GM19025 (cell line): Measurements from ENCODE around the gene INPP5J.

Experiments used
- ATAC-seq: cut with Tn5 transposase; IDR thresholded peaks from one replicate; pipeline ENCODE4 v1.9.1; 2021; ENCODE audit warnings: mild to moderate bottlenecking, low read depth, moderate library complexity; ENCODE audit not compliant: unreplicated experiment

The INPP5J gene

GRCh38 chr22:31124811-31125465 lies 2.2 kb downstream of the INPP5J start:
- no peak for ATAC-seq

GRCh38 chr22:31125521-31126117 lies 2.9 kb downstream of the INPP5J start:
- ATAC-seq = no peak

DNA sequence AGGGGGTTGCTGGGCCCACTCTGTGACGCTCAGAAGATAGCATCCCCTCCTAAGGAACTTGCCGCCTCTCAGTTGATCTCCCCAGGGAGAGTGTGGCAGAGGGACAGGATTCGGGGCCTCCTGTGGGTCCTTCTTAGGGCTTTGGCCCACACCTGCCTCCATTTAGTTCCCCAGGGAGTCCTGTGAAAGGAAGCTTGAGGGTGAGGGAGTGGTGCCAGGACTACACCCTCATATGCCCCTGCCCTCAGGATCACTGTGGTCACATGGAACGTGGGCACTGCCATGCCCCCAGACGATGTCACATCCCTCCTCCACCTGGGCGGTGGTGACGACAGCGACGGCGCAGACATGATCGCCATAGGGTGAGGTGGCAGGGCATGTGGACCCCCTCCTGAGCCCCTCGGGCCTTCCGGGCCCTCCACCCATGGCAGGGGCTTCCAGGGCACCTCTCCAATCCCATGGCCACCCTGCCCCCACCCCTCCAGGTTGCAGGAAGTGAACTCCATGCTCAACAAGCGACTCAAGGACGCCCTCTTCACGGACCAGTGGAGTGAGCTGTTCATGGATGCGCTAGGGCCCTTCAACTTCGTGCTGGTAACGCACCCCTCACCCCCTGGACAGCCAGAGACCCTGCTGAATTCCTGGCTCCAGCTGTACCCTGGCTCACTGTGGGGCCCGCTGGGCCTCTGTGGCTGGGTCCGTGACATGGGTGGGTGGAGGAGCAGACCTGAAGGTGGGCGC lies 3.5 kb downstream of the INPP5J start:
- ATAC-seq = no peak

GRCh38 chr22:31126869-31127175 lies 4.1 kb downstream of the INPP5J start:
- ATAC-seq = no peak

GRCh38 chr22:31127181-31127772 lies 4.5 kb downstream of the INPP5J start:
- ATAC-seq = no peak

DNA sequence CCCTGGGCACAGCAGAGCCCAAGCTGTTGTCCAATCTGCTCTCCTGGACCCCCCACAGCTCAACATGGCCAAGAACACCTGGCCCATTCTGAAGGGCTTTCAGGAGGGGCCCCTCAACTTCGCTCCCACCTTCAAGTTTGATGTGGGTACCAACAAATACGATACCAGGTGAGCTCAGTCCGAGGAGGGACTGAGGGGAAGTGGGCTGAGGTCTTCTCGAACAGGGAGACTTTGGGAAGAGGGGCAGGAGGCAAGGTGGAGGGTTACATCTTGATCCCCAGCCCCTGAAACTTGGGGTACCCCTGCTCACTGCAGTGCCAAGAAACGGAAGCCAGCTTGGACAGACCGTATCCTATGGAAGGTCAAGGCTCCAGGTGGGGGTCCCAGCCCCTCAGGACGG lies 5.4 kb downstream of the INPP5J start:
- no peak for ATAC-seq

DNA sequence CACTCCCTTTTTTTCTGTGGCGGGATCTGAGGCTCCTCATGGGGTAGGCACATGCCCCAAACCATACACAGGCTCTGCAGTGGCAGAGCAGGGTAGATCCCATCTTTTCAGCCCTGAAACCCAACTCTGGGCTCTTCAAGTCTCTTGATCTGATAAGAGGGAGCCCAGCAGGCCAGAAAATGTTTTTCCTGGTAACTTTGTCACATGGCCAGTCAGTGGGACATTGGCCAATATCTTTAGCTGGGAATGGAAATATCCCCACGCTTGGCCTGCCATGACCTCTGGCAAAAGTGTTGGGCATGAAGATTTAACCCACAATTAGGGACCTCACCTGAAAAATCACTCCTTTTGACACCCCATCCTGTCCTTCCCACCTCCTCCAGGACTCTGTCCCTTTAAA lies 8.1 kb downstream of the INPP5J start:
- ATAC-seq = no peak

- no peak for ATAC-seq
Measured at GRCh38 chr22:31133911-31134310, 11.1 kb downstream of the INPP5J start.

GRCh38 chr22:31134688-31135087 lies 11.9 kb downstream of the INPP5J start:
- ATAC-seq = no peak

- no peak for ATAC-seq
Measured at GRCh38 chr22:31135706-31136105, 12.9 kb downstream of the INPP5J start.

GRCh38 chr22:31136155-31136554 lies 13.4 kb downstream of the INPP5J start:
- no peak for ATAC-seq

DNA sequence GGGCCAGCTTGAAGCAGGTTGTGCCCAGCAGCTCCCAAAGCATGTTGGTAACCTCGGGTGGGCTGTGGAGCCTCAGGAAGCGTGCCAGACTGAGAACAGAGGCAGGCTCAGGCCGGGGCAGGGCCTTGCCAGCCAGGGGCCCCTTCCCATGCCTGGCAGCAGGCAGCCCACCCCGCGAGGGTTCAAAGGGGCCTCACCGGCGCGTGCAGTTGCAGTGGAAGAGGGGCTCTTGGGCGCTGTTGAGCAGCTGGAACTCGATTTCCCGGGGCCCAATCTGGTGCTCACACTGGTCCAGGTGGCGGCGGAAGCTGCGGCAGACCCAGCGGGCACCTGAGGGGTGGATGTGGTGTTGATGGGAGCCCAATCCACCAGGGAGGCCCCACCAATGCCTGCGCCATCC lies 13.9 kb downstream of the INPP5J start:
- no peak for ATAC-seq

DNA sequence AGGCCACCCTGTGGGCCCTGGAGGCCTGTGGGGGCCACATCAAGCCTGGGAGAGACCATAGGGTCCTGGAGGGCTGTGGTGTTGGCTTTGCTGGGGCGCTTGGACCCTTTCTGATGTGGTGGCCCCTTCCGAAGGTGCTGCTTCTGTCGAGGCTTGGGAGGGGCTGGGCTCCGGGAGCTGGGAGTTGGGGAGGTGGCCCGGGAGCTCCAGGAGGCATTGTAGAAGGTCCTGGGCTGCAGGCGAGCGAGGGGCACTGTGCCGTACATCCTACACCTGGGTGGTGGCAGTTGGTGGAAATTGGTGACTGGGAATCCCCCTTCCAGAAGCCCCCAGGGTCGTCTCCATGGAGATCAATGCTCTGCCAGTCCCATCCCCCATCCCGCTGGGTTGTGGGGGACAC lies 15.0 kb downstream of the INPP5J start:
- ATAC-seq = no peak

- no peak for ATAC-seq
Measured at GRCh38 chr22:31138126-31138525, 15.4 kb downstream of the INPP5J start.

DNA sequence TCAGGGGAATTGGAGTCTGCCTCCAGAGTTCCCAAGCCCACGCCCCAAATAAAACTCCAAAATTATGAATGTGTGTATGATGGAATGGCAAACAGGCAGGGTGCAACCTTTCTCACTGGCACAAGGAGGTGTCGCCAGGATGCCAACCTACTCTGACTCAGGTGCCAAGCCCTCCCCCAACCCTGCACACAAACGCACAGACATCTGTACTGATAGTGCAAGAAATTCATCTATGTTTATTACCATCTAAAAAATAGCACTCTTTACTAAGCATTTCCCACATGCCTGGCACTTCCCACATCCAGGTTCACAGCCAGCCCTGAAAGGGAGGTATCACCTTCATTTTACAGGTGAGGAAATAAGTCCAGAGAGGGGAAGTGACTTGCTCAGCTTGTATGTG lies 16.3 kb downstream of the INPP5J start:
- ATAC-seq = no peak

DNA sequence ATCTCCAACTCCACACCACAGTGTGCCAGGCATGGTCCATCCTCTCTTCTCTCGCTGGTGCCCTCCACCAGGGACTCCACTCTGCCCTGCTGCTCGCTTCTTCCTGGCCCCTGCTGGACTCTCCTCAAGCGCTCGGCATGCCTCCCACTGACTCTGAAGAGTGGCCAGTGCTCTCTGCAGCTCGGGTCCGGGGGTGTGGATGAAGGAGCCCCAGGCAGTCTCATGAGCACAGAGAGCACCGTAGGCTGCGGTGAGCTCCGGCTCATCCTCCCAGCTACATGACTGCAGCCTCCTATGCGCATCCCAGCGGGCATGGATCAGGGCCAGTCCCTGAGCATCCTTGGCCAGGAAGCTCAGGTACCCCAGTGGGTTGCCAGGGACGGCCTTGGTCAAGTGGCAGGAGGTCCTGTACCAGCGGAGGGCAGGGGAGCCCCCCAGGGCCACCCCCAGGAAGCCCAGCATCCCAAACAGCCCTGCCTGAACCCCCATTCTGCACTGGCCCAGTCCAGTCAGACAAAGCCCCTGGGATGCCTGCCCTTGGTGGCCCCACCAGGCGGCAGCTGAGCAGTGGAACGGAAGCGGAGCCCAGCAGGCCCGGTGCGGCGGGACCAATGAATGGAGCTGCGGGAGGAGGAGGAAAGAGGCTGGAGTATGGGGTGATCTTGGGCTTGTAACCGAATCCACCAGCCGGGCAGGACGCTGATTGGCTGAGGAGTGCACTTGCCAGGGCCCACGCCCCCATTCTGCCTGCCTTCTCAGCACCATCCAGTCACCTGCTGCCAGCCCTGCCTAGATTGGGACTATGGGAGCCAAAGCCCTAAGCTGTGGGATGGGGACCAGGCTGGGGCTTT lies 17.3 kb downstream of the INPP5J start, which contains the start of gene PLA2G3:
Gene PLA2G3 (minus strand): TSS at position 643 of the 851 bp plus-strand sequence. CDS start 154 bp downstream, at position 489.
- no peak for ATAC-seq

DNA sequence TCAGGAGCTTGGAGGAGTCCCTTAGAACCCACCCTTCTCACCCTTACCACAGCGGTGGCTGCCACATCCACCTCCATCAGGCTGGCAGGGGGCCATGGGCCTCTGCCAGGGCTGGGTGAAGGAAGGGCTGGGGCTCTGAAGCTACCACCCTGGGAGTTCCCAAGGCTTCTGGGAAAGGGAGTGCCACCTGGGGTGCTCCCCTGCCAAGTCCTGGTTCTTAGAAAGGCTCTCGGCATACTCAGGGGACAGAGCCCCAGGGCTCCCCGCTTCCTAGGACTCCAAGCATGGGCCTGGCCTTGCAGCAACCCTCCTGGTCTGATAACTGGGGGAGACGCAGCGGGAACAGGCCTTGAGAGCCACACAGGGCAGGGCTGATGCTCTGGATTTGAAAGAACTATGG lies 18.0 kb downstream of the INPP5J start:
- no peak for ATAC-seq

- ATAC-seq = no peak
Measured at GRCh38 chr22:31141551-31141950, 18.8 kb downstream of the INPP5J start.

DNA sequence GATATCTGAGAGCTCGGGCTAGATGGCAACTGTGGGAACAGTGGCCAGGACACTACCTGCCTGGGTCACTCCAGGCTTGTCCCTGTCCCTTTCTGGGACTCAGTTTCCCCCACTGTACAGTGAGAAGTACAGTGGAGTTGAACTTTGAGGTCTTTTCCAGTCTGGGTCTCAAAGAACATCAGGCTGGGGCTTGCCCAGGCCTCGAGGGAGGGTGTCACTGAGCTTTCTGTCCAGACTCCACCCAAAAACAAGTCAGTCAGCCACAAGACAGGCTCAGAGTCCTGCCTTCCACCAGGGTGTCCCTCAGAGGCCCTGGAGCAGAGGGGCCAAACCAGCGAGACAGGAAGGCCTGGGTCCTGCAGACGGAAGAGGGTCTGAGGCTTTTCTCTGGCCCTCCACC lies 19.5 kb downstream of the INPP5J start:
- ATAC-seq = no peak

- no peak for ATAC-seq
Measured at GRCh38 chr22:31143038-31143437, 20.3 kb downstream of the INPP5J start.

DNA sequence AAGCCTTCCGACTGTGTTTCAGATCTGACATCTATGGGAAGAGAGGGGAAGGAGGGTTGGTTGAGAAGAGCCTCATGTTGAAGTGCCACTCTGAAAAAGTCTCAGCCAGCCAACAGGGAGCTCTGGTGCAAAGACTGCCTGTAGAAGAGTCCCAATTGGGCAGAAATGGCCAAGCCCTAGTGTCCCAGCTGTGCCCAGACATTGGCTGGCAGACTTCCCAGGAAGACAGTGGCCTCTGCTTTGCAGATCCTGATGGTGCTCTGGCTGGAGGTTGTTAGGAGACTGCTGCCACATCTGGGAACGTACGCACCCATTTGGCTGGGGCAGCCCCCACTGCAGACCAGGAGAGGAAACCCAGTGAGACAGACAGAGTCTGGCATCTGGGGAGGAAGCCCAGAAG lies 20.8 kb downstream of the INPP5J start:
- ATAC-seq = no peak
